H9 (cell line): ENCODE data around the gene ADAM8. TPM values are rescaled to one million over a fixed set of nuclear protein-coding genes. Genes with fewer than 3 reads are reported as not detected.

Experiments used
- DNase-seq: peaks from one replicate; pipeline ENCODE4 v3.0.0-alpha.2; 2017
- H2AFZ ChIP-seq: one replicate; pipeline ENCODE4 v1.6.1; 2013; ENCODE audit warnings: mild to moderate bottlenecking, low read length, control low read depth, moderate library complexity
- H2AK5ac ChIP-seq: 2 replicates; pipeline ENCODE4 v1.6.1; 2013; ENCODE audit warnings: low read length, control low read depth, mixed read lengths; ENCODE audit not compliant: insufficient read length
- H2BK120ac ChIP-seq: one replicate; pipeline ENCODE4 v1.6.1; 2013; ENCODE audit warnings: low read depth, mild to moderate bottlenecking, low read length, control low read depth, inconsistent platforms; ENCODE audit not compliant: poor library complexity, severe bottlenecking
- H2BK12ac ChIP-seq: 2 replicates; pipeline ENCODE4 v1.6.1; 2013; ENCODE audit warnings: low read length, control low read depth, mixed read lengths, low read depth; ENCODE audit not compliant: insufficient read length
- H2BK15ac ChIP-seq: 2 replicates; pipeline ENCODE4 v1.6.1; 2013; ENCODE audit warnings: low read depth, low read length, control low read depth
- H2BK20ac ChIP-seq: one replicate; pipeline ENCODE4 v1.6.1; 2013; ENCODE audit warnings: low read depth, mild to moderate bottlenecking, low read length, control low read depth, inconsistent platforms; ENCODE audit not compliant: poor library complexity, severe bottlenecking
- H2BK5ac ChIP-seq: 2 replicates; pipeline ENCODE4 v1.6.1; 2013; ENCODE audit warnings: low read length, control low read depth, mixed read lengths; ENCODE audit not compliant: insufficient read length
- H3K14ac ChIP-seq: 2 replicates; pipeline ENCODE4 v1.6.1; 2013; ENCODE audit warnings: low read length, control low read depth; ENCODE audit not compliant: insufficient read depth
- H3K18ac ChIP-seq: 2 replicates; pipeline ENCODE4 v1.6.1; 2013; ENCODE audit warnings: low read depth, mild to moderate bottlenecking, mixed read lengths, low read length, control low read depth; ENCODE audit not compliant: insufficient read length
- H3K23ac ChIP-seq: 2 replicates; pipeline ENCODE4 v1.6.1; 2013; ENCODE audit warnings: low read length, control low read depth, mixed read lengths, low read depth; ENCODE audit not compliant: insufficient read length
- H3K23me2 ChIP-seq: 2 replicates; pipeline ENCODE4 v1.6.1; 2013; ENCODE audit warnings: low read depth, mild to moderate bottlenecking, mixed read lengths, low read length, control low read depth; ENCODE audit not compliant: insufficient read length, poor library complexity, severe bottlenecking
- H3K27ac ChIP-seq: 2 replicates; pipeline ENCODE4 v1.5.1; 2013; ENCODE audit warnings: low read length, control low read depth, mixed read lengths, low read depth; ENCODE audit not compliant: insufficient read length
- H3K27me3 ChIP-seq: 2 replicates; pipeline ENCODE4 v1.6.1; 2013; ENCODE audit warnings: low read length, control low read depth, inconsistent platforms; ENCODE audit not compliant: insufficient read depth
- H3K4ac ChIP-seq: 2 replicates; pipeline ENCODE4 v1.6.1; 2013; ENCODE audit warnings: low read depth, mild to moderate bottlenecking, control low read depth, inconsistent platforms, low read length, moderate library complexity
- H3K4me1 ChIP-seq: 2 replicates; pipeline ENCODE4 v1.6.1; 2013; ENCODE audit warnings: low read length, control low read depth, inconsistent platforms; ENCODE audit not compliant: insufficient read depth
- H3K4me2 ChIP-seq: 2 replicates; pipeline ENCODE4 v1.6.1; 2013; ENCODE audit warnings: low read length, control low read depth, mixed read lengths; ENCODE audit not compliant: insufficient read length, insufficient read depth
- H3K56ac ChIP-seq: 2 replicates; pipeline ENCODE4 v1.6.1; 2013; ENCODE audit warnings: low read depth, mild to moderate bottlenecking, mixed read lengths, low read length, control low read depth; ENCODE audit not compliant: insufficient read length
- H3K79me1 ChIP-seq: 2 replicates; pipeline ENCODE4 v1.6.1; 2013; ENCODE audit warnings: low read depth, mild to moderate bottlenecking, moderate library complexity, low read length, control low read depth, inconsistent platforms; ENCODE audit not compliant: insufficient read depth, poor library complexity, severe bottlenecking
- H3K79me2 ChIP-seq: 2 replicates; pipeline ENCODE4 v1.6.1; 2013; ENCODE audit warnings: low read length, control low read depth, inconsistent platforms; ENCODE audit not compliant: insufficient read depth
- H3K9ac ChIP-seq: 2 replicates; pipeline ENCODE4 v1.6.1; 2013; ENCODE audit warnings: low read length, control low read depth, mixed read lengths; ENCODE audit not compliant: insufficient read length; ENCODE audit errors: extremely low read depth
- H3K9me3 ChIP-seq: one replicate; pipeline ENCODE4 v1.6.1; 2013; ENCODE audit warnings: low read depth, low read length, inconsistent platforms; ENCODE audit not compliant: control insufficient read depth
- H3T11ph ChIP-seq: one replicate; pipeline ENCODE4 v1.6.1; 2013; ENCODE audit warnings: mild to moderate bottlenecking, low read length, control low read depth, inconsistent platforms
- H4K20me1 ChIP-seq: one replicate; pipeline ENCODE4 v1.6.1; 2013; ENCODE audit not compliant: control insufficient read depth, insufficient read length, insufficient read depth
- H4K5ac ChIP-seq: 2 replicates; pipeline ENCODE4 v1.6.1; 2013; ENCODE audit warnings: low read depth, mild to moderate bottlenecking, mixed read lengths, low read length, control low read depth; ENCODE audit not compliant: insufficient read length
- H4K8ac ChIP-seq: replicated peaks from 2 replicates; pipeline ENCODE4 v1.6.1; 2013; ENCODE audit warnings: low read length, control low read depth, mixed read lengths, low read depth; ENCODE audit not compliant: insufficient read length
- H4K91ac ChIP-seq: 2 replicates; pipeline ENCODE4 v1.6.1; 2013; ENCODE audit warnings: low read depth, mild to moderate bottlenecking, moderate library complexity, mixed read lengths, low read length, control low read depth; ENCODE audit not compliant: insufficient read length
- H3K27ac Mint-ChIP-seq, 3 experiments: 2 replicates in 2 of 3; 3 replicates in 1 of 3; pipeline ENCODE4 v1.8.0; 2020 to 2021; ENCODE audit warnings: mixed read lengths in 3 of 3, mild to moderate bottlenecking in 1 of 3, moderate library complexity in 1 of 3
- H3K27me3 Mint-ChIP-seq: 2 replicates; pipeline ENCODE4 v1.8.0; 2021; ENCODE audit warnings: low read depth, mild to moderate bottlenecking, moderate library complexity, mixed read lengths
- H3K36me3 Mint-ChIP-seq, 3 experiments: 2 replicates in 2 of 3; 3 replicates in 1 of 3; pipeline ENCODE4 v1.8.0; 2020 to 2021; ENCODE audit warnings: low read depth in 3 of 3, mixed read lengths in 3 of 3; ENCODE audit not compliant: insufficient read depth in 1 of 3
- H3K4me1 Mint-ChIP-seq, 2 experiments: 2 replicates each; pipeline ENCODE4 v1.8.0; 2020; ENCODE audit warnings: mixed read lengths in 2 of 2
- H3K4me3 Mint-ChIP-seq, 2 experiments: 2 replicates in 1 of 2; 3 replicates in 1 of 2; pipeline ENCODE4 v1.8.0; 2020 to 2021; ENCODE audit warnings: mild to moderate bottlenecking in 2 of 2, mixed read lengths in 2 of 2, moderate library complexity in 1 of 2
- H3K9me3 Mint-ChIP-seq, 2 experiments: 2 replicates in 1 of 2; 3 replicates in 1 of 2; pipeline ENCODE4 v1.8.0; 2020; ENCODE audit warnings: mild to moderate bottlenecking in 2 of 2, mixed read lengths in 2 of 2, moderate library complexity in 1 of 2
- WGBS: extraction: QIAGEN DNeasy Blood & Tissue Kit; methylation state at CpG from one replicate; pipeline ENCODE4 v1.1.7; 2013; ENCODE audit warnings: missing lambda C conversion rate, low lambda C conversion rate, mixed read lengths; ENCODE audit not compliant: insufficient read length; ENCODE audit errors: extremely low coverage; 5-methylcytosine and 5-hydroxymethylcytosine counted together
- total RNA-seq: library from RNA; stranded (reverse); gene quantifications from 2 replicates; pipeline ENCODE4 v1.2.1, GENCODE V29; 2021
- TF ChIP-seq, protein P1 (sequence below): fragments of 200-600 bp; sonication (generic); conservative IDR thresholded peaks from 3 replicates; pipeline ENCODE4 v1.8.0; 2021; ENCODE audit warnings: antibody characterized with exemption, mild to moderate bottlenecking

The ADAM8 gene
- total RNA-seq, 1 experiment from 2014 or later = 5.4 TPM

DNA sequence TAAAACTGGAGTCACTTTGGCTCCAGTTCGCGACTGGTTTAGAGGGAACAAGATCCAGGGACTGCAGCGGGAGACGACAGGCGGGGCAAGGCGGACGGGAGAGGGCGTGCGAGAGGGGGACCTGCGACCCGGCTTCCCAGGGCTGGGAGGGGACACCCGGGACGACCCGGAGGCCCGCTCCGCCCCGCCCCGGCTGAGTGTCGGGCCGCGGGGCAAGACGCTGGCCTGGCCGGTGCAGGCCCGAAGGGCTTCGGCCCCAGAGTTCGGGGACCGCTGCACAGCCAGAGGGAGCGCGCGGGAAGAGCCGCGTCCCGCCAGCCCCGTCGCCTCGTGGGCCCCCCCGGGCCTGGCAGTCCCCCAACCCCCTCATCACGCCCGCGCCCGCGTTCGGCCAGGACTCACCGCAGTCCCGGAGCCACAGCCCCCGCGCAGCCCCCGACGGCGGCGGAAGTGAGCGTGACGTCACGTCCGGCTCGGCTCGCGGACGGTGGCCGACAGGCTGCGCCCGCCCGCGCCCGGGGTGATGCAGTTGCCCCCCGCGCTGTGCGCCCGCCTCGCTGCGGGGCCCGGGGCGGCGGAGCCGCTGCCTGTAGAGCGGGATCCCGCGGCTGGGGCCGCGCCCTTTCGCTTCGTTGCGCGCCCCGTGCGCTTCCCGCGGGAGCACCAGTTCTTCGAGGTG lies 31.9 kb upstream of the ADAM8 start, which contains the start of the genes TUBGCP2 and ZNF511:
TUBGCP2 (minus strand) TSS at position 452 of the 679 bp plus-strand sequence. CDS start 5,931 bp downstream, outside the sequence.
ZNF511 (plus strand) TSS at position 494 of the 679 bp plus-strand sequence; CDS start at position 524, 30 bp downstream.
- H3K79me1 ChIP-seq = peaks cover 12% of the 10 kb centered on the region
- no peaks in the 10 kb centered on the region for H3K9me3 ChIP-seq
- H3K9ac ChIP-seq = peak within 1 kb of the TSS; percentile 42
- peaks cover 4 to 34% (median 19%) of the 10 kb centered on the region in 3 experiments for H3K36me3 Mint-ChIP-seq
- no peak within 1 kb of the TSS for H2BK5ac ChIP-seq
- H3K14ac ChIP-seq = peak within 1 kb of the TSS; percentile 90; the same call in 1 of the 2 replicates
- H2BK15ac ChIP-seq = no peak within 1 kb of the TSS
- TF ChIP-seq, protein P1, sequence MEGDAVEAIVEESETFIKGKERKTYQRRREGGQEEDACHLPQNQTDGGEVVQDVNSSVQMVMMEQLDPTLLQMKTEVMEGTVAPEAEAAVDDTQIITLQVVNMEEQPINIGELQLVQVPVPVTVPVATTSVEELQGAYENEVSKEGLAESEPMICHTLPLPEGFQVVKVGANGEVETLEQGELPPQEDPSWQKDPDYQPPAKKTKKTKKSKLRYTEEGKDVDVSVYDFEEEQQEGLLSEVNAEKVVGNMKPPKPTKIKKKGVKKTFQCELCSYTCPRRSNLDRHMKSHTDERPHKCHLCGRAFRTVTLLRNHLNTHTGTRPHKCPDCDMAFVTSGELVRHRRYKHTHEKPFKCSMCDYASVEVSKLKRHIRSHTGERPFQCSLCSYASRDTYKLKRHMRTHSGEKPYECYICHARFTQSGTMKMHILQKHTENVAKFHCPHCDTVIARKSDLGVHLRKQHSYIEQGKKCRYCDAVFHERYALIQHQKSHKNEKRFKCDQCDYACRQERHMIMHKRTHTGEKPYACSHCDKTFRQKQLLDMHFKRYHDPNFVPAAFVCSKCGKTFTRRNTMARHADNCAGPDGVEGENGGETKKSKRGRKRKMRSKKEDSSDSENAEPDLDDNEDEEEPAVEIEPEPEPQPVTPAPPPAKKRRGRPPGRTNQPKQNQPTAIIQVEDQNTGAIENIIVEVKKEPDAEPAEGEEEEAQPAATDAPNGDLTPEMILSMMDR = no peak
- H2AFZ ChIP-seq = no peak within 1 kb of the TSS
- H4K20me1 ChIP-seq = no peaks in the 10 kb centered on the region
- no peak within 1 kb of the TSS for H2AK5ac ChIP-seq
- no peak within 1 kb of the TSS for H3K56ac ChIP-seq
- H3K4me1 ChIP-seq = no peaks in the 10 kb centered on the region
- no peak within 1 kb of the TSS for H2BK20ac ChIP-seq
- H3K27ac ChIP-seq = no peak within 1 kb of the TSS
- peak; percentile 85 for DNase-seq
- H3K23ac ChIP-seq = no peak within 1 kb of the TSS
- no peak within 1 kb of the TSS for H2BK12ac ChIP-seq
- H3K4me2 ChIP-seq = peak within 1 kb of the TSS; percentile 91
- H3K18ac ChIP-seq = peak within 1 kb of the TSS; percentile 78
- H3K4me3 Mint-ChIP-seq = peak within 1 kb of the TSS; percentile 93 to 97
- WGBS = no CpG with 5 or more reads among the region's 89 CpGs
- H3T11ph ChIP-seq = no peak within 1 kb of the TSS
- H4K8ac ChIP-seq = no peak within 1 kb of the TSS
- no peak within 1 kb of the TSS for H3K4ac ChIP-seq
- H3K23me2 ChIP-seq = peaks cover 9% of the 10 kb centered on the region
- H4K91ac ChIP-seq = no peak within 1 kb of the TSS
- H3K27ac Mint-ChIP-seq = peak within 1 kb of the TSS; percentile 67 to 98 (median 96); a peak in 6 of 7 replicates
- H3K27me3 ChIP-seq = no peaks in the 10 kb centered on the region
- no peaks in the 10 kb centered on the region; a peak in 3 of 5 replicates for H3K9me3 Mint-ChIP-seq
- H3K79me2 ChIP-seq = peaks cover 9% of the 10 kb centered on the region; the same call in 1 of the 2 replicates
- no peak within 1 kb of the TSS for H4K5ac ChIP-seq
- H3K4me1 Mint-ChIP-seq = peaks cover 11 to 14% of the 10 kb centered on the region in 2 experiments
- H3K27me3 Mint-ChIP-seq = no peaks in the 10 kb centered on the region
- H2BK120ac ChIP-seq = no peak within 1 kb of the TSS
